ENCODE data around the gene SOCS1. TPM values are rescaled to one million over a fixed set of nuclear protein-coding genes. Genes with fewer than 3 reads are reported as not detected.

The SOCS1 gene
- polyA plus RNA-seq, 1 of the 3 experiments (the other 2 are of a cell fraction): 8.6 TPM

GRCh38 chr16:11297492-11298142 lies 41.6 kb upstream of the SOCS1 start:
- Histone ChIP-seq H3K27ac (ENCODE audit: low read depth in 2 of 2, low read length in 1 of 2) (peak overlapping the region in 1 of 2 experiments; percentile 86; a peak in 2 of 4 replicates), H3K4me3 (ENCODE audit: low read depth in 2 of 2, low read length in 1 of 2) (0 out of 4 replicates have a peak overlapping the region, but pooled peaks of 1 of the 2 experiments have one; percentile 13), H3K4me1 (ENCODE audit: control insufficient read depth in 1 of 2, insufficient read depth in 2 of 2, low read depth in 1 of 2, low read length in 1 of 2) (peaks cover 0 to 16% of the 10 kb centered on the region in 2 experiments; a peak in 2 of 4 replicates), H3F3A (replicated peaks; ENCODE audit: insufficient read depth) (peaks cover 3% of the 10 kb centered on the region), H3K36me3 (replicated peaks in 1 of 2; ENCODE audit: control insufficient read depth in 1 of 2, insufficient read depth in 2 of 2, low read length in 1 of 2) (no peaks in the 10 kb centered on the region), H3K9me2 (no peaks in the 10 kb centered on the region), H3K4me2 (peak overlapping the region; percentile 34), H3K27me3 (ENCODE audit: insufficient read depth) (no peaks in the 10 kb centered on the region), H3K79me2 (ENCODE audit: insufficient read depth) (no peaks in the 10 kb centered on the region), H4K20me1 (ENCODE audit: insufficient read depth) (no peaks in the 10 kb centered on the region), H3K9me3 (no peaks in the 10 kb centered on the region), H2AFZ (ENCODE audit: low read depth) (peak overlapping the region; percentile 59; the same call in 1 of the 2 replicates), H3K9ac (no peak overlapping the region)
- ChIA-PET POLR2A (interaction anchor here (0.7 to 1.3 kb wide), 3 partner anchors 21 to 334 kb away, joined by 3 read pairs; no protein-coding TSS in a partner anchor), CTCF (interaction anchor here (0.6 to 2.8 kb wide), 17 partner anchors 11 to 347 kb away, joined by 3 to 23 read pairs (median 4); partner anchors contain the start of genes PRM2 and SOCS1)
- DNase-seq: peak; percentile 87
- WGBS (ENCODE audit: low lambda C conversion rate): 20% methylated on average over 13 of the region's 19 CpGs
- TF ChIP-seq GATA2 (CRISPR knock-in tag; IDR thresholded peaks at IDR 0.05): peak; percentile 11; the same call in 1 of the 2 replicates
- TF ChIP-seq TAF1 (IDR thresholded peaks at IDR 0.05; ENCODE audit: borderline replicate concordance, low read depth, low read length): no peak
- TF ChIP-seq RCOR1 (IDR thresholded peaks at IDR 0.05; ENCODE audit: low read length): no peak
- peak; percentile 70 for TF ChIP-seq USF2 (IDR thresholded peaks at IDR 0.05; ENCODE audit: borderline replicate concordance, low read depth, low read length)
- no peak for TF ChIP-seq RFX5 (IDR thresholded peaks at IDR 0.05; ENCODE audit: low read length)
- no peak for TF ChIP-seq REST (IDR thresholded peaks at IDR 0.05; ENCODE audit: low read depth, low read length)
- no peak for TF ChIP-seq IRF3 (IDR thresholded peaks at IDR 0.05; ENCODE audit: low read depth, low read length)
- no peak for TF ChIP-seq GABPA (IDR thresholded peaks at IDR 0.05; ENCODE audit: low read depth)
- peak; percentile 50 for TF ChIP-seq RAD21 (IDR thresholded peaks at IDR 0.05; ENCODE audit: low read length)
- TF ChIP-seq SMC3 (IDR thresholded peaks at IDR 0.05; ENCODE audit: low read depth, low read length): peak; percentile 47
- TF ChIP-seq MXI1 (IDR thresholded peaks at IDR 0.05; ENCODE audit: low read depth, low read length): peak; percentile 93
- no peak for TF ChIP-seq FOXM1 (IDR thresholded peaks at IDR 0.05; ENCODE audit: low read depth)
- TF ChIP-seq CHD2 (IDR thresholded peaks at IDR 0.05; ENCODE audit: low read length, partially characterized antibody): peak; percentile 85
- TF ChIP-seq FOSL2 (IDR thresholded peaks at IDR 0.05; ENCODE audit: borderline replicate concordance, low read depth): no peak
- no peak for TF ChIP-seq NRF1 (IDR thresholded peaks at IDR 0.05; ENCODE audit: low read depth, low read length)
- no peak for TF ChIP-seq YY1 (IDR thresholded peaks at IDR 0.05; ENCODE audit: low read depth)
- peak; percentile 80 for TF ChIP-seq TCF12 (IDR thresholded peaks at IDR 0.05)
- no peak for TF ChIP-seq JUND (IDR thresholded peaks at IDR 0.05)
- no peak for TF ChIP-seq ELF1 (IDR thresholded peaks at IDR 0.05)
- TF ChIP-seq CTCF (IDR thresholded peaks at IDR 0.05): no peak
- TF ChIP-seq EP300 (IDR thresholded peaks at IDR 0.05; ENCODE audit: borderline replicate concordance in 1 of 2, low read depth in 1 of 2, low read length in 1 of 2): peak in 1 of 2 experiments; percentile 45; a peak in 1 of 4 replicates
- TF ChIP-seq POLR2AphosphoS5 (IDR thresholded peaks at IDR 0.05; ENCODE audit: low read depth, low read length): no peak
- TF ChIP-seq RXRA (IDR thresholded peaks at IDR 0.05; ENCODE audit: borderline replicate concordance, low read depth): no peak
- peak; percentile 70; the same call in 1 of the 2 replicates for TF ChIP-seq USF1 (IDR thresholded peaks at IDR 0.05; ENCODE audit: borderline replicate concordance, low read depth)
- 0 out of 2 replicates have a peak, but pooled peaks have one; percentile 14 for TF ChIP-seq NFIC (IDR thresholded peaks at IDR 0.05; ENCODE audit: borderline replicate concordance)
